BE2C (cell line): ENCODE measurements around the gene SMARCAL1.

Experiments used
- DNase-seq: peaks from one replicate; pipeline ENCODE4 v3.0.0-alpha.2; 2020
- H3K27me3 ChIP-seq: fragments of 250-450 bp; sonication (Bioruptor Pico); 2 replicates; pipeline ENCODE4 v1.5.1; 2020; ENCODE audit warnings: mild to moderate bottlenecking
- H3K36me3 ChIP-seq: fragments of 250-450 bp; sonication (Bioruptor Pico); 2 replicates; pipeline ENCODE4 v1.5.1; 2020; ENCODE audit warnings: mild to moderate bottlenecking
- H3K4me1 ChIP-seq: fragments of 250-450 bp; sonication (Bioruptor Pico); 2 replicates; pipeline ENCODE4 v1.5.1; 2020
- H3K4me3 ChIP-seq: 2 replicates; pipeline ENCODE4 v1.5.1; 2011; ENCODE audit warnings: low read depth, low read length
- H3K9me3 ChIP-seq: fragments of 250-450 bp; sonication (Bioruptor Pico); 2 replicates; pipeline ENCODE4 v1.5.1; 2020
- CTCF ChIP-seq: IDR thresholded peaks from 2 replicates; pipeline ENCODE4 v1.5.1; 2012; ENCODE audit warnings: mild to moderate bottlenecking, low read depth, low read length

SMARCAL1 gene

GRCh38 chr2:216428618-216429350 is 16.5 kb downstream of the SMARCAL1 start:
- no peak for TF ChIP-seq CTCF
- H3K4me1 ChIP-seq: no peaks in the 10 kb centered on the region
- H3K9me3 ChIP-seq: no peaks in the 10 kb centered on the region
- DNase-seq: no peak
- no peaks in the 10 kb centered on the region for H3K27me3 ChIP-seq
- peaks cover 42% of the 10 kb centered on the region for H3K36me3 ChIP-seq
- no peak overlapping the region for H3K4me3 ChIP-seq

DNA sequence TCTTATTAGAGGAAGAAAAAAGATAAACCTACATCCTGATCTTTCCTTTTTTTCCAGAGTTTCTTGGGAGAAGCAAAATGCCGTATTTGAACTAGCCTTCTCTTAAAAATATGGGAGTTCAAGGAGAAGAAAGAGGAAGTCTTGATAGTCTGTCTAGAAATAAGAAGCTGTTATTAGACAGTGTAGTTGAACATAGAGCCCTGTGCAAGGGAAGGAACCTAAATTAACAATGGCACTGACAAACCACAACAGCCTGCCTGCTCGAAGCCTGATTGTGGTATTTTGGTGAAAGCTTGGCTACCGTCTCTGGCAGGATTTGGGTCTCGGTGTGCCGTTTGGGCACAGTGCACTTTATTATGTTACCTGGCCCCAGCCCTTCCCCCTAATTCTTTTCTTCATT is 17.1 kb downstream of the SMARCAL1 start:
- Histone ChIP-seq H3K9me3 (no peaks in the 10 kb centered on the region), H3K27me3 (no peaks in the 10 kb centered on the region), H3K4me3 (no peak overlapping the region), H3K4me1 (no peaks in the 10 kb centered on the region), H3K36me3 (peaks cover 42% of the 10 kb centered on the region)
- TF ChIP-seq CTCF: no peak
- DNase-seq: no peak

GRCh38 chr2:216430811-216431530 is 18.7 kb downstream of the SMARCAL1 start:
- H3K27me3 ChIP-seq: no peaks in the 10 kb centered on the region
- H3K4me3 ChIP-seq: no peak overlapping the region
- H3K9me3 ChIP-seq: no peaks in the 10 kb centered on the region
- peaks cover 32% of the 10 kb centered on the region for H3K36me3 ChIP-seq
- no peak for DNase-seq
- H3K4me1 ChIP-seq: no peaks in the 10 kb centered on the region
- TF ChIP-seq CTCF: no peak

DNA sequence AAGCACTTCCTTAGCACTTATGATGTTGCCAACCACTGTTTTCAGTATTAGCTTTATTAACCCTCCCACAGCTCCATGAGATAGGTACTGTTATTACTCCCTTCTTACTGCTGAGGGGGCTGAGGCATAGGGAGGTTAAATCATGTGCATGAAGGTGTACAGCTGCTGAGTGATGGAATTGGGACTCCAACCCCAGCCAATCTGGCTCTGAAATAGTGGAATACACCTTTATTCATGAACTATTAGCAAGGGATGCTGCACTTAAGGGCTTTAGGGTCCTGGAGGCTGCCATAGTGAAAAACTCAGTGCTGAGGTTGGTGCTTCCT is 19.2 kb downstream of the SMARCAL1 start:
- no peaks in the 10 kb centered on the region for H3K4me1 ChIP-seq
- no peak overlapping the region for H3K4me3 ChIP-seq
- H3K27me3 ChIP-seq: no peaks in the 10 kb centered on the region
- TF ChIP-seq CTCF: no peak
- no peaks in the 10 kb centered on the region for H3K9me3 ChIP-seq
- peaks cover 37% of the 10 kb centered on the region for H3K36me3 ChIP-seq
- DNase-seq: no peak

DNA sequence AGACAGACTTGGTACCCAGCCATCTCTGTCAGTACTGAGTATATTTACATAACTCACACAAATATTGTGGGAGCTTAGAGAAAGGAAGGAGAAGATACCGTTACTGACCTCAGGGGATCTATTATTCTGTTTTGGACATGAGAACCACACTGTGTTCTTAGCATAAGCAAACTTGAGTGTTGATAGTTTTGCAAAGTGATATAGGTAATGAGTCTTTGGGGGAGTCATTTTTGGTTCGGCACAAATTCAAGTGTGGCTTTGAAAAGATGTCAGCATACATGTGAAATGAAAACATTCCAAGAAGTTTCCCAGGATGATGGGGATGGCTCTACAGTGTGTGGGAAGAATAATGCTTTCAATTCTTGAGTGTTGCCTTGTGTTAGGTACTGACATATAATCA is 24.1 kb downstream of the SMARCAL1 start:
- no peaks in the 10 kb centered on the region for H3K9me3 ChIP-seq

More for the DNA sequence above, 24.1 kb downstream of the SMARCAL1 start:
- peaks cover 20% of the 10 kb centered on the region for H3K36me3 ChIP-seq
- no peaks in the 10 kb centered on the region for H3K27me3 ChIP-seq
- no peak for TF ChIP-seq CTCF
- no peak overlapping the region for H3K4me3 ChIP-seq
- H3K4me1 ChIP-seq: no peaks in the 10 kb centered on the region
- no peak for DNase-seq
